Mononuclear cell (primary cell): ENCODE measurements around the gene PTPRN2. TPM values are rescaled to one million over a fixed set of nuclear protein-coding genes. Genes with fewer than 3 reads are reported as not detected.
"Not testable (repeated sequence)": the region's sequence is repeated elsewhere in the genome, so short reads cannot be mapped to it uniquely, and the experiment has no call there.

Source experiments
- H3K27me3 ChIP-seq: 2 replicates; pipeline ENCODE4 v1.6.0; 2011; ENCODE audit warnings: low read length, control low read depth; ENCODE audit not compliant: insufficient read depth
- H3K4me1 ChIP-seq: 2 replicates; pipeline ENCODE4 v1.5.1; 2011; ENCODE audit warnings: mild to moderate bottlenecking, low read length, control low read depth; ENCODE audit not compliant: insufficient read depth
- H3K4me3 ChIP-seq: 2 replicates; pipeline ENCODE4 v1.5.1; 2011; ENCODE audit warnings: mild to moderate bottlenecking, low read length, moderate library complexity
- H3K9me3 ChIP-seq: 2 replicates; pipeline ENCODE4 v1.5.1; 2011; ENCODE audit warnings: low read depth, mild to moderate bottlenecking, control low read depth, low read length
- total RNA-seq: library from RNA; depleted of rRNA; stranded (reverse); fragments of >200 nt; gene quantifications from one replicate; pipeline ENCODE4 v1.2.3, GENCODE V29; 2012

The PTPRN2 gene
- total RNA-seq, 1 donor = 0.31 TPM

DNA sequence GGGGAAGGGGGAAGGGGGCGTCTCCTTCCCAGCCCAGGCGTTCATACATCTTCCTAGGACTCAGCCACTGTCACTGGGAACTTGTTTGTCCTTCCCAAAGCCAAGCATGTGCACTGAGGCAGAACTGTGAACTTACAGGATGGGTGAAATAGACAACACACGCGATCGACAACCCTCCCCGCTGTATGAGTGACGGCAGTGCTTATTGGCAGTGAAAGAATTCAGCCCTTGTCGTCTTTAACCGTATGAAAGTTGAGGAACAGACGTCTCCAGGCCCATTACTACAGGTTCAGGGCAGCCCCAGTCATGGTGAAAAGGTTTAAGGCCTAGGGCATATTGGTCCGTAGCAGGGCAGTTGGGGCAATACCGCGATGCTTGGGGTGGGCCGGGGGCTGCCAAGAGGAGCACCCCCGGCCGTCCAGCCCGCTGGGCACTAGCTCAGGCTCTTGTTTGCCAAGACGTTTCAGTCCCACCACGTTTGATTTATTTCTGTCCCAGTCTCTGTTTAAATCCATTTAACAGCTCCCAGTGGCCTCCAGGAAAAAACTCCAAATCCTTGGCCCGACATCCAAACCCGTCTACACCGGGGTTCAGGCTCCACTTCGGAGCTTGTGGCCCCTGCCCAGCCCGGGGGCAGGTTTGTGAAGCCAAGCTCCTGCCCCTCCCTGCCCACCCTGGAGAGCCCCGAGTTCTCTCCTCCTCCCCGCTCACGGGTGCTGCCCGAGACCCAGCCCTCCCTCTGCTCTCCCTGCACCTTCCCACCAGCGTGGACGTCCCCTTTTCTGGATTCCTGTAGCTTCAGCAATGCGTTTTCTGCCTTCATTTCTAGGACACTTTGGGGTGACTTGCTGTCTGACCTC is 1091.0 kb downstream of the PTPRN2 start:
- Histone ChIP-seq H3K9me3 (no peaks in the 10 kb centered on the region), H3K27me3 (peaks cover 3% of the 10 kb centered on the region), H3K4me1 (no peaks in the 10 kb centered on the region), H3K4me3 (no peak overlapping the region)

DNA sequence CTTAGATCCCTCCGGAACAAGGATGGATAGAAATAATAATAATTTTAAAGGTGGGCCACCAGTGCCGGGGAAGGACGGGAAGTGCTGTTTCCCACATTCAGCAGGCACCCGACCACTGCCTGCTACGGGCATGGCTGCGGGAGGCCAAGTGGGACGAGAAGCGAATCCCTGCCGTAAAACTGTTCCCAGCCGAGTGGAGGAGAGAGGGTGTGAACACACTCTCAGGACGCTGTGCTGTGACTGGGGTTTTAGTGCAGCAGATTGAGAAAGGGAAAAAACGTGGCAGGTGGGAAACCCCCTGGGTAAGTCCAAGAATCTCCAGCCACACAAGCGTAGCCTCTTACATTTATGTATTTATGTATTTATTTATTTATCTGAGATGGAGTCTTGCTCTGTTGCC is 1092.0 kb downstream of the PTPRN2 start:
- Histone ChIP-seq H3K4me3 (no peak overlapping the region), H3K27me3 (peaks cover 3% of the 10 kb centered on the region), H3K4me1 (peaks cover 6% of the 10 kb centered on the region), H3K9me3 (peaks cover 5% of the 10 kb centered on the region)

GRCh38 chr7:157495177-157495553 is 1092.5 kb downstream of the PTPRN2 start:
- Histone ChIP-seq H3K27me3 (peaks cover 3% of the 10 kb centered on the region), H3K9me3 (peaks cover 6% of the 10 kb centered on the region), H3K4me1 (peaks cover 10% of the 10 kb centered on the region), H3K4me3 (no peak overlapping the region)

DNA sequence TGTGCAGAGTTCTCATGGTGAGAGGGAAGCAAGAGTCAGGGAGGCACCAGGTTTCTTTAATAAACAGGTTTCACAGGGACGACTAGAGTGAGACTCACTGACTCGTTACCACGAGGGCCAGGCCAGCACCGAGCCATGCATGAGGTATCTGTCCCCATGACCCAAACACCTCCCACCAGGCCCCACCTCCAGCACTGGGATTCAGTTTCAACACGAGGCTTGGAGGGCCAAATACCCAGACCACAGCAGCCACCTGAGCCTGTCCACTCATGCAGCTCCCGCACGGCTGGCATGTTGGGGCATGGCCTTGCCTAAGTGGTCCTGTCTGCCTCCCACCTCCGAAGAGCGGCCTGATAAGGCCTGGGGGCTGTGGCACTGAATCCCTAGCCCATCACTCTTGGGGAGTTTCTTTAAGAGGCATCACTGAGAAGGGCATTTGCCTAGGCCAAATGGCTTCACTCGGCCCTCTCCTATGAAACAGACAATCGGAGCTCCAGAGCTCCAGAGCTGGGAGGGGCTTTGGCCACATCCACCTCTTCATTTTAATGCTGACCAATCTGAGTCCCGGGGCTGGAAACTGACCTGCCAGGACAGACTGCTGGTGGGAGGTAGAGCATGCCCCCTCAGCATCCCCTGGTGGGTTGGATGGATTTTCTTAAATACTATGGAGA is 1093.0 kb downstream of the PTPRN2 start:
- Histone ChIP-seq H3K4me3 (no peak overlapping the region), H3K27me3 (peaks cover 3% of the 10 kb centered on the region), H3K4me1 (peaks cover 16% of the 10 kb centered on the region), H3K9me3 (peaks cover 6% of the 10 kb centered on the region)

DNA sequence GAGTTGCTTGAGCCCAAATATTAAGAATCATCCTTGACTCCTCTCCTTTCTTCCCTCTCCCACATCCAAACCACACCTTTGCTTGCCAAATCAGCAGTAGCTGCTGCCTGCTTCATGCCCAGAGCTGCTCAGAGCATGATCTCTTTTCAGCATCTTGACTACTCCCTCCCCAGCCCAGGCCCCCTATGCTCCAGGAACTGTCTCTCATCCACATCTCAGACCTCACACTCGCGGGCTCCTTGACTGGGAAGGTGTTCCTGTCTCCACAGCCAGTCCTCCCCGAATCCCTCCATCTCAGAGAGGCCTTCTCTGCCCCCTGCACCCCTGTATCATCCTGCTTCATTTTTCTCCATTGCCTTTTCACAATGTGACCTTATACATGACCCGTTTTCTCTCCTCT is 1093.8 kb downstream of the PTPRN2 start:
- H3K27me3 ChIP-seq = peaks cover 3% of the 10 kb centered on the region
- H3K9me3 ChIP-seq = peaks cover 6% of the 10 kb centered on the region
- peaks cover 16% of the 10 kb centered on the region for H3K4me1 ChIP-seq
- H3K4me3 ChIP-seq = no peak overlapping the region

GRCh38 chr7:157493017-157493416 is 1094.6 kb downstream of the PTPRN2 start:
- Histone ChIP-seq H3K27me3 (peaks cover 3% of the 10 kb centered on the region), H3K4me3 (no peak overlapping the region), H3K4me1 (peaks cover 16% of the 10 kb centered on the region), H3K9me3 (peaks cover 6% of the 10 kb centered on the region)

DNA sequence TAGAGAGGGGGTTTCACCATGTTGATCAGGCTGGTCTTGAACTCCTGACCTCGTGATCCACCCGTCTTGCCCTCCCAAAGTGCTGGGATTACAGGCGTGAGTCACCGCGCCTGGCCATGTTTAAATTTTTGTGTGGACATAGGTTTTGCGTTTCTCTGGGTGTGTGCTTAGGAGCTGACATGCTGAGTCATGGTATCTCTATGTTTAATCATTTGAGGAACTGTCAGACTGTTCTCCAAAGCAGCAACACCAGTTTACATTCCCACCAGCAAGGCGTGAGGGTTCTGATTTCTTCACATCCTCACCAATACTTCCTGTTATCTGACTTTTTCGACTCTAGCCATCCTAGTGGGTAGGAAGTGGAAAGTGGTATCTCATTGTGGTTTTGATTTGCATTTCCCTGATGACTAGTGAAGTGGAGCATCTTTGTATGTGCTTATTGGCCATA is 1097.1 kb downstream of the PTPRN2 start:
- no peak overlapping the region for H3K4me3 ChIP-seq
- peaks cover 3% of the 10 kb centered on the region for H3K27me3 ChIP-seq
- H3K4me1 ChIP-seq = peaks cover 16% of the 10 kb centered on the region
- H3K9me3 ChIP-seq = peaks cover 6% of the 10 kb centered on the region

DNA sequence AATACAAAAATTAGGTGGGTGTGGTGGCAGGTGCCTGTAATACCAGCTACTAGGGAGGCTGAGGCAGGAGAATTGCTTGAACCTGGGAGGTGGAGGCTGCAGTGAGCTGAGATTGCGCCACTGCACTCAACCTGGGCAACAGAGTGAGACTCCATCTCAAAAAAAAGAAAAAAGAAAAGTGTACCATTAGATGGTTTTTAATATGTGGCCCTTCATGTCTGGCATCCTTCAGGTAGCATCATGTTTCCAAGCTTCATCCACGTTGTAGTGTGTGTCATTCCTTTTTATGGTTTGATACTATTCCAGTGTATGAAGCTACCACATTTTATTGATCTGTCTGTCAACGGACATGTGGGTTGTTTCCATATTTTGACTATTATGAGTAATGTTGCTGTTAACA is 1097.8 kb downstream of the PTPRN2 start:
- not testable (repeated sequence) for H3K4me3 ChIP-seq, H3K27me3 ChIP-seq, H3K9me3 ChIP-seq
- H3K4me1 ChIP-seq = peaks cover 16% of the 10 kb centered on the region

Other genes with a start within 250 kb of the PTPRN2 start
- 2.9 TPM for gene NCAPG2, start 117.0 kb upstream of the PTPRN2 start, total RNA-seq
- 145 TPM for gene ESYT2, start 241.7 kb upstream of the PTPRN2 start, total RNA-seq